ENCODE results near the gene ALDH4A1.

DNA sequence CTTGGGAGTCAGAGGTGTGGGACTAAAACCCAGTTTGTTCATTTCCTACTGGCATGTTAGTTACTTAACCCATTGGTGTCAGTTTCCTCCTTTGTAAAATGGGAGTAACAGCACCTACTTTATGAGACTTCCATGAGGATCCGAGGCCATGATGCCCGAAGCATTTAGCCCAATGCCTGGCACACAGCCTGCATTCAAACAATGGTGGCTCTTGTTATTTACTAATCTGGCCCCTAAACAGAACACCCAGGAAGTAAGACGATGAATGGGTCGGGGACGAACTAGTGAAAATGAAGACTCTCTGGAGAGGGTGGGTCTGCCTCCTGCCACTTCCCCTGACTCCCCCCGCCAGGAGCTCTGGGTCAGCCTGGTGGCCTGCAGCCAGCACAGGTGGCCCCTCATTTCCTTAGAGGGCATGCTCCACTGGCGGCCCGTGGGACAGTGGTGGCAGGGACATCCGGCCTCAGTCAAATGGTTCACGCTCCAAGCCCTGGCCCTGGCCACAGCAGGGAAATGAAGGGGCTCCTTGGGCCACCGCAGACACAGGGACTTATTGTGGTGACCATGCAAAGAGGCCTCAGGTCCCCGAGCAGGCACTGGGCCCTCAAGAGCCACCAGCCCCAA lies 33.4 kb downstream of the ALDH4A1 start:
- TF ChIP-seq, protein P1, sequence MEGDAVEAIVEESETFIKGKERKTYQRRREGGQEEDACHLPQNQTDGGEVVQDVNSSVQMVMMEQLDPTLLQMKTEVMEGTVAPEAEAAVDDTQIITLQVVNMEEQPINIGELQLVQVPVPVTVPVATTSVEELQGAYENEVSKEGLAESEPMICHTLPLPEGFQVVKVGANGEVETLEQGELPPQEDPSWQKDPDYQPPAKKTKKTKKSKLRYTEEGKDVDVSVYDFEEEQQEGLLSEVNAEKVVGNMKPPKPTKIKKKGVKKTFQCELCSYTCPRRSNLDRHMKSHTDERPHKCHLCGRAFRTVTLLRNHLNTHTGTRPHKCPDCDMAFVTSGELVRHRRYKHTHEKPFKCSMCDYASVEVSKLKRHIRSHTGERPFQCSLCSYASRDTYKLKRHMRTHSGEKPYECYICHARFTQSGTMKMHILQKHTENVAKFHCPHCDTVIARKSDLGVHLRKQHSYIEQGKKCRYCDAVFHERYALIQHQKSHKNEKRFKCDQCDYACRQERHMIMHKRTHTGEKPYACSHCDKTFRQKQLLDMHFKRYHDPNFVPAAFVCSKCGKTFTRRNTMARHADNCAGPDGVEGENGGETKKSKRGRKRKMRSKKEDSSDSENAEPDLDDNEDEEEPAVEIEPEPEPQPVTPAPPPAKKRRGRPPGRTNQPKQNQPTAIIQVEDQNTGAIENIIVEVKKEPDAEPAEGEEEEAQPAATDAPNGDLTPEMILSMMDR (IDR thresholded peaks at IDR 0.05): no peak
- TF ChIP-seq POLR2A (IDR thresholded peaks at IDR 0.05): no peak

Data from stomach (tissue), 4 donors.